WI38 (cell line): ENCODE data around the gene SPACA4.

Experiments
- H3K4me3 ChIP-seq: 2 replicates; pipeline ENCODE4 v1.5.1; 2011; ENCODE audit warnings: low read depth, mild to moderate bottlenecking, control low read depth, low read length
- TF ChIP-seq, protein P1 (sequence below): IDR thresholded peaks from 2 replicates; pipeline ENCODE4 v1.5.1; 2012; ENCODE audit warnings: low read depth, mild to moderate bottlenecking, control low read depth, low read length

The SPACA4 gene

DNA sequence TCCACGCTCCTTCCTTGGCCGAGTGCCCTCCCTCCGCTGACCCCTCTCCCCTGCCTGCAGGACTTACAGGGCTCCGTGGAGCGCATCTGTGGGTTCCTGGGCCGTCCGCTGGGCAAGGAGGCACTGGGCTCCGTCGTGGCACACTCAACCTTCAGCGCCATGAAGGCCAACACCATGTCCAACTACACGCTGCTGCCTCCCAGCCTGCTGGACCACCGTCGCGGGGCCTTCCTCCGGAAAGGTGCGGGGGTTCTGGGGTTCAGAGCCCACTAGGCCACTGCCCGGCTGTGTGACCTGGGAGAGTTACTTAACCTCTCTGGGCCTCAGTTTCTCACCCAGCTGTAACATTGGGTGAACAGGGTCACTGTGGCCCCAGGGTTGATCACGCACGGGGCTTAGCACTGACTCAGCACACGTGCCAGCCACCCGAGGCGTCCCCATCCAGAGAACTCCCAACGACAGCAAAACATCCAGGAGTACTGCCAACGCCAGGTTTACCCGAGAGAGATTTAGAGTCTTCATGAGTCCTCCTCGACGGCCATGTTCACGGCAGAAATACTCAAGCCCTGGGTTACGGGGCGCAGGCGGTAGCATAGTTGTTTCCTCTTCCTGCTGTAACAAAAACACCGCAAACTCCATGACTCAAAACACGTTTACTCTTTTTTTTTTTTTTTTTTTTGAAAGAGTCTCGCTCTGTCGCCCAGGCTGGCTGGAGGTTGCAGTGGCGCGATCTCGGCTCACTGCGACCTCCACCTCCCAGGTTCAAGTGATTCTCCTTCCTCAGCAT lies 9.7 kb upstream of the SPACA4 start:
- H3K4me3 ChIP-seq, result no peak overlapping the region
- TF ChIP-seq, protein P1, sequence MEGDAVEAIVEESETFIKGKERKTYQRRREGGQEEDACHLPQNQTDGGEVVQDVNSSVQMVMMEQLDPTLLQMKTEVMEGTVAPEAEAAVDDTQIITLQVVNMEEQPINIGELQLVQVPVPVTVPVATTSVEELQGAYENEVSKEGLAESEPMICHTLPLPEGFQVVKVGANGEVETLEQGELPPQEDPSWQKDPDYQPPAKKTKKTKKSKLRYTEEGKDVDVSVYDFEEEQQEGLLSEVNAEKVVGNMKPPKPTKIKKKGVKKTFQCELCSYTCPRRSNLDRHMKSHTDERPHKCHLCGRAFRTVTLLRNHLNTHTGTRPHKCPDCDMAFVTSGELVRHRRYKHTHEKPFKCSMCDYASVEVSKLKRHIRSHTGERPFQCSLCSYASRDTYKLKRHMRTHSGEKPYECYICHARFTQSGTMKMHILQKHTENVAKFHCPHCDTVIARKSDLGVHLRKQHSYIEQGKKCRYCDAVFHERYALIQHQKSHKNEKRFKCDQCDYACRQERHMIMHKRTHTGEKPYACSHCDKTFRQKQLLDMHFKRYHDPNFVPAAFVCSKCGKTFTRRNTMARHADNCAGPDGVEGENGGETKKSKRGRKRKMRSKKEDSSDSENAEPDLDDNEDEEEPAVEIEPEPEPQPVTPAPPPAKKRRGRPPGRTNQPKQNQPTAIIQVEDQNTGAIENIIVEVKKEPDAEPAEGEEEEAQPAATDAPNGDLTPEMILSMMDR, result no peak

DNA sequence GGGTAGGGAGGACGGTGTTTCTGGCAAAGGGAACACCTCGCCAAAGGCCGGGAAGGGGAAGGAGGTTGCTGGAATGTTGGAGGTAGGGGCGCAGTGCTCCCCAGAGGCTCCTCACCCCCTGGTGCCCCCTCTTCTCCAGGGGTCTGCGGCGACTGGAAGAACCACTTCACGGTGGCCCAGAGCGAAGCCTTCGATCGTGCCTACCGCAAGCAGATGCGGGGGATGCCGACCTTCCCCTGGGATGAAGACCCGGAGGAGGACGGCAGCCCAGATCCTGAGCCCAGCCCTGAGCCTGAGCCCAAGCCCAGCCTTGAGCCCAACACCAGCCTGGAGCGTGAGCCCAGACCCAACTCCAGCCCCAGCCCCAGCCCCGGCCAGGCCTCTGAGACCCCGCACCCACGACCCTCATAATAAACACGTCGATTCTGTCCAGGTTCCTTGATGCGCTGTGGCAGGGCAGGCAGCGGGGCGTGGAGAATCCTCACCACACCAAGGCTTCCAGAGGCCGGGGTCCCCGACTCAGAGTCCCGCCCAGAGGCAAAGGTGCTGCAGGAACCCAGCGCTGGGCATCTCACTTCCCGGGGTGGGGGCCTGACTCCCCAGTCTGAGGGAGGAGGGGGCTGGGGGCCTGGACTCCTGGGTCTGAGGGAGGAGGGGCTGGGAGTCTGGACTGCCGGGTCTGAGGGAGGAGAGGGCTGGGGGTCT lies 7.4 kb upstream of the SPACA4 start:
- no peak overlapping the region for H3K4me3 ChIP-seq
- TF ChIP-seq, protein P1, result no peak

DNA sequence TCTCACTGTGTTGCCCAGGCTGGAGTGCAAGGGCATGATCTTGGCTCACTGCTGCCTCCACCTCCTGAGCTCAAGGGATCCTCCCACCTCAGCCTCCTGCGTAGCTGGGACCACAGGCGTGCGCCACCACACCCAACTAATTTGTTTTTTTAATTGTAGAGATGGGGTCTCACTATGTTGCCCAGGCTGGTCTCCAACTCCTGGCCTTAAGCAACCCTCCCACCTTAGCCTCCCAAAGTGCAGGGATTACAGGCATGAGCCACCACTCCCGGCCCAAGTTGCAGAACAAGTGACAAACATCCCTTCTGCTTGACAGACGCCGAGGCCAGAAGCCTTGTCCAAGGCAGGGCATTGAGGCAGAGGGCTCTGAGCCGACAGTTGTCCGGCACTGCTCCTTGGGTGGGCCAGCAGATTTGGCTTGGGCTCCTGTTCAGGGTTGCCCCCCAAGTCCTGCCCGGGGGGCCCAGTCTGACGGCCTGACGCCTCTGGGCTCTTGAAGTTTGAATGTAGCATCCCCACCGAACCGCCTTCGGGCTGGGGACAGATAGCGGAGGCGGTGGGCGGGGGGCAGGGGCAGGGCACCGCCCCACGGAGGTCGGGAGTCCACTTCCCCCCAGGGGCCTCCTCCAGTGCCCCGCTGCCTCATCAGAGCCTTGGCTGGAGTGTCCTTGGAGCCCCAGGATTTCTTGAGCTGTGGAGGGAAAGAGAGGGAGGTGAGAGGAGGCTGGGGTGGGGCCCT lies 5.7 kb upstream of the SPACA4 start:
- H3K4me3 ChIP-seq, result no peak overlapping the region
- TF ChIP-seq, protein P1, result no peak

DNA sequence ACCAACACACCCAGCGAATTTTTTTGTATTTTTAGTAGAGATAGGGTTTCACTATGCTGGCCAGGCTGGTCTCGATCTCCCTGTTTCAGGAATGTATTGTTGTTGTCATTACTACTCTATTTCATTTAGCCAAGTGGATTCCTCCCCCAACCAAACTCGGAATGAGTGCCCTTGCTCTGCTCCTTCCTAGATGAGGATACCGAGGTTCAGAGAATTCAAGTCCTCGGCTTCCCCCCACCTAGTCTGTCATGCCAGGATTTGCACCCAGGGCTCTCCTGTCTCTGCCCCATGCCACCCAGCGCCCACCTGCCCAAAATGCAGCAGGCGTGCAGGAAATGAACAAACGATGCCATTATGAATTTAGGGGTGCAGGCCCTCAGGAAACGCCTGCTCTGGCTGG lies 3.5 kb upstream of the SPACA4 start:
- TF ChIP-seq, protein P1, result no peak
- H3K4me3 ChIP-seq, result no peak overlapping the region

DNA sequence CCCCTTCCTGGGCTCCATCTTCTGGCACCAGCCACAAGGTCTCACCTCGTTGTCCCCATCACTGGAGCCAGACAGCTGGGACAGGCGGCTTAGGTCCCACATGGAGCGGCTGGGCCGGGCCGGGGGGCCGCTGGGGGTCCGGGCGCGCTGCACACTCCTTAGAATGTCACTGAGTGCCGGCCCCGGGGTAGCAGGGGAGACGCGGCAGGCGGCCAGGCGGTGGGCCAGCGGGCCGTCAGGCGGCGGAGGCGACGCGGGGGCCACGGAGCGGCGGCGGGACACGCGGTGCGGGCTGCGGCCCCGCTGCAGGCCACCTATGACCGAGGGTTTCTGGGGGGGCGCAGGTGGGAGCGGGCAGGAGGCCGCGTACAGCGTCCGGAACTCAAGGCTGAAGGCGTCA lies 3.1 kb upstream of the SPACA4 start:
- no peak overlapping the region for H3K4me3 ChIP-seq
- TF ChIP-seq, protein P1, result no peak

DNA sequence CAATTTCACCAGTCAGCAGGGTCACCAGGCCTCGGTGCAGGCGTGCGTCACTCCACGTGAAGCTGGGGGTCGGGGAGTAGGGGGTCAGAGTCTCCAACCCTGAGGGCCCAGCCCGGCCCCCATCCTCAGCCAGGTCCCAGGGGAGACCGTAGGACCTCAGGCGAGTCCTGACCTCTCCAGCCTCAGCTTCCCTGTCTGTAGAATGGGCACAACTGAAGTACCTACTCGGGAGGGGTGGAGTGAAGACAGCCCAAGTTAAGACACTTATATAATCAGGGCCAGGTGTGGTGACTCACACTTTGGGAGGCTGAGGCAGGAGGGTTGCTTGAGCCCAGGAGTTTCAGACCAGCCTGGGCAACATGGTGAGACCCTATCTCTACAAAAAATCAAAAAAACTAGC lies 2.7 kb upstream of the SPACA4 start:
- no peak overlapping the region for H3K4me3 ChIP-seq
- TF ChIP-seq, protein P1, result no peak
